IPS-15b (cell line): ENCODE measurements around the gene ABLIM2.
A peak's percentile ranks its signal among the peaks of the same experiment; 100 is the strongest.

Experiments used
- H3K27me3 ChIP-seq: one replicate; pipeline ENCODE4 v1.6.1; 2013; ENCODE audit warnings: low read length; ENCODE audit not compliant: control insufficient read depth, insufficient read depth
- H3K36me3 ChIP-seq: one replicate; pipeline ENCODE4 v1.6.1; 2013; ENCODE audit warnings: low read length; ENCODE audit not compliant: control insufficient read depth, insufficient read depth
- H3K4me1 ChIP-seq: one replicate; pipeline ENCODE4 v1.6.1; 2013; ENCODE audit warnings: mild to moderate bottlenecking, low read length; ENCODE audit not compliant: control insufficient read depth, insufficient read depth
- H3K4me3 ChIP-seq: one replicate; pipeline ENCODE4 v1.5.1; 2013; ENCODE audit warnings: low read depth, low read length
- H3K9ac ChIP-seq: one replicate; pipeline ENCODE4 v1.6.1; 2013; ENCODE audit warnings: low read depth, mild to moderate bottlenecking, low read length
- H3K9me3 ChIP-seq: one replicate; pipeline ENCODE4 v1.6.1; 2013; ENCODE audit warnings: mild to moderate bottlenecking, low read length; ENCODE audit not compliant: control insufficient read depth, insufficient read depth

The ABLIM2 gene

DNA sequence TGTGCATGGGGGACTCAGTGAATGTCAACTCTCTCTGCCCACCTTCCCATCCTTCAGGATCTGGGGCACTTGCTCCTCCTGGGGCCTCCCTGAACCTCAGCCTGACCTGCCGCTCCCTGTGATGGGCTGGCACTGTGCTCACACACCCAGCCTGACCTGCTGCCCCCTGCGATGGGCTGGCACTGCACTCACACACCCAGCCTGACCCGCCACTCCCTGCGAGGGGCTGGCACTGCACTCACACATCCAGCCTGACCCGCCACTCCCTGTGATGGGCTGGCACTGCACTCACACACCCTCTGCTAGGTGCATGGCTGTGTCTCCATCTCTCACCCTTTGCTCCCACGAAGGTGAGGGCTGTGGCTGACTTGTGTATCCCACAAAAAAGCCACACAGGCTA, 103.4 kb downstream of the ABLIM2 start:
- no peaks in the 10 kb centered on the region for H3K27me3 ChIP-seq
- H3K36me3 ChIP-seq = no peaks in the 10 kb centered on the region
- H3K4me3 ChIP-seq = no peak overlapping the region
- peaks cover 5% of the 10 kb centered on the region for H3K4me1 ChIP-seq
- H3K9ac ChIP-seq = no peak overlapping the region
- H3K9me3 ChIP-seq = no peaks in the 10 kb centered on the region

DNA sequence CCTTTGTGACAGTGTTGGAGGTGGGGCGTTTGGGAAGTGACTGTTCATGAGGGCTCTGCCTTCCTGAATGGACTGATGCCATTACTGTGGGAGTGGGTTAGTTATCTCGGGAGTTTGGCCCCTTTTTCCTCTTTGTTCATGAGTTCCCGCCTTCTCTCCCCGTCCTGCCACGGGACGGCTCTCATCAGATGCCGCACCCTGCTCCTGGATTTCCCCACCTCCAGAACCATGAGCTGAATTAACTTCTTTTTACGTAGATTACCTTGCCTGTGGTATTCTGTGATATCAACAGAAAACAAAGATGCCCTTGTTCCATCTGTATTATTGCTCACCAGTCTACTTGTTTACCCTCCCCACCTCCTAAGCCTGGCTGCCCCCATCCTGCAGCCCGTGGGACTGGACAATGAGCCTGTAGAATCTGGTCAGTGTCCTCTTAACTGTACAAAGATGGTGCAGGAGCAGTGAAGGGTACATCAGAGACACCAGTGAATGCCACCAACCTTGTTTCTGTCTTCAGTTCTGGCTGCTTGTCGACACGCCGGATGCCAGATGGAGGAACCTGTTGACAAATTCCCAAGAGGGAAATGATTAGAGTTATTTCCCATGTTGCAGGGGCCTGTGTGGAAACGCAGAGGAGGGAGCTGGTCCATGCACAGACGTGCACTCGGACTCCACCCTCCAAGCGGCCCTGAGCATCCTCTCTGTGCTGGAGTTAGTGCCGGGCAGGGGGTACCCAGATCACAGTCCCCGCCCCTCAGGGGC, 104.7 kb downstream of the ABLIM2 start:
- Histone ChIP-seq H3K36me3 (no peaks in the 10 kb centered on the region), H3K4me1 (peaks cover 12% of the 10 kb centered on the region), H3K27me3 (no peaks in the 10 kb centered on the region)

DNA sequence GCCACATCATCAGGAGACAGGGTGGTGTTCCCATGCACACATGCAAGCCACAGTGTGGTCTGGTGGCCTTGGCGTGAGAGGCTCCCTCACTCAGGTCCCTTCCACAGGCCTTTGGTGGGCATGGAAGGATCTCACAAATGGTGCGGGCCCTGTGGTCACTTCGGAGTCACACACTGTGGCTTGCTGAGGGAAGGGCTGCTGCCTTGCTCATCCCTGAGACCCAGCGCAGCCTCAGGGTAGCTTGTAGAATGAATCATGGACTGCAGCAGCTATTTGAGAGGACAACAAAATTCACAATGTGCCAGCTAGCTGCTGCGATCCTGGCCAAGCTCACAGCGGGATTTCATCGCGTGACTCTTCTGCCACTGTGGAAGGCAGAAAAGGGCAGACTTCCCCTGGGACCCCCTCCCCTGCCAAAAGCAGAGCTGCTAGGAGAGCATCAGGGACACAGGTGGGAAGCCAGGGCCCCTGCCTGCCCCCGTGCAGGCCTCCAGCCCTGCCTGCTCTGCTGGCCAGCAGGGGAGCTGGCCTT, 106.4 kb downstream of the ABLIM2 start:
- Histone ChIP-seq H3K4me3 (no peak overlapping the region), H3K9ac (no peak overlapping the region), H3K4me1 (peaks cover 12% of the 10 kb centered on the region), H3K9me3 (no peaks in the 10 kb centered on the region), H3K27me3 (no peaks in the 10 kb centered on the region), H3K36me3 (no peaks in the 10 kb centered on the region)

More for the DNA sequence above, 104.7 kb downstream of the ABLIM2 start:
- Histone ChIP-seq H3K9me3 (no peaks in the 10 kb centered on the region), H3K9ac (no peak overlapping the region), H3K4me3 (no peak overlapping the region)

DNA sequence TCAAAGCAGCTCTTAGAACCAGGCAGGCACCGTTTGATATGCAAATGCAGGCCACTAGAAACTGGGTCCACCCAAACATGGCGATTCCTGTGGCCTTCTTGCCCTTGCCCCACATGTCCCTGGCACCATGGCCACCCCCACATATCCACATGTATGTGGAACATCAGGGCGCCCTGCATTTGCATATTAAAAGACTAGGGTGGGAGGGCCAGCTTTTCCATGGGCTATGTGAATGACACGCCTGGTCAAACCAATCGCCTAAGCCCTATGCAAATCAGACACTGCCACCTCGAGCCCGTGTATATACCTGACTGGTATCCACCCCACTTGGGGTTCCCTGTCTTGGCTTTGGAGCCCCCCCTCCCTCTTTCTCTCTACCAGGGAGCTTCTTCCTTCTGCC, 107.0 kb downstream of the ABLIM2 start:
- Histone ChIP-seq H3K36me3 (no peaks in the 10 kb centered on the region), H3K9me3 (no peaks in the 10 kb centered on the region), H3K4me1 (peaks cover 12% of the 10 kb centered on the region), H3K4me3 (no peak overlapping the region), H3K27me3 (no peaks in the 10 kb centered on the region), H3K9ac (no peak overlapping the region)

DNA sequence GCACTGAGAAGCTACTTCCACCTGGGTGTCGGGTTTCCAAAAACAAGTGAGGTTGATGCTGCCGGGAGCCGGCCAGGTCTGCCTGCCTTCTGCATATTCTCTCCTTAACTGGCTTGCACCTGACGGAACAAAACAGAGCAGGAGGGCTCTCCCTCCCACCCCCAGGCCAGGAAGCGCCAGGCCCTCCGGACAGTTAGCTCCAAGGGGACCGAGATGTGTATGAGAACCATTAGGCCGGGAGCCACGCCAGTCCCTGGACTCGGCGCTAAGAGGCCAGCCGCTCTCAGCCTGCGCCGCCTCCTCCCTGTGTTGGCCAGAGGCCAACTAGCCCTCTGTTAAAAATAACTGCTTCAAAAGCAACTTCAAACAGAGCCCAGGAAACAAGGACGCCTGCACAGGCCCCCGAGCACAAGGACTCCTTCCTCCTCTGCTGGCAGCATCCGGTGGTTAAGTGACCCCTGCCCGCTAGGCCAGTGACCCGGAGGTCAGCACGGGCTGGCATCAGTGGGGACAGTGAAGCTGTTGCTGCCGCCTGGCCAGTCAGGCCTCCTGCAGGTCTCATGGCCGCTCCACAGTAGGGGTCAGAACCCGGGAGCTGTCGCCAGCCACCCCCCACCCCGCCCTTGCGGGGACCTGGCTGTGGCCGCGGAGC, 107.9 kb downstream of the ABLIM2 start:
- H3K9ac ChIP-seq = peak overlapping the region; percentile 47
- no peaks in the 10 kb centered on the region for H3K27me3 ChIP-seq
- no peak overlapping the region for H3K4me3 ChIP-seq
- no peaks in the 10 kb centered on the region for H3K9me3 ChIP-seq
- H3K36me3 ChIP-seq = no peaks in the 10 kb centered on the region
- peaks cover 12% of the 10 kb centered on the region for H3K4me1 ChIP-seq

DNA sequence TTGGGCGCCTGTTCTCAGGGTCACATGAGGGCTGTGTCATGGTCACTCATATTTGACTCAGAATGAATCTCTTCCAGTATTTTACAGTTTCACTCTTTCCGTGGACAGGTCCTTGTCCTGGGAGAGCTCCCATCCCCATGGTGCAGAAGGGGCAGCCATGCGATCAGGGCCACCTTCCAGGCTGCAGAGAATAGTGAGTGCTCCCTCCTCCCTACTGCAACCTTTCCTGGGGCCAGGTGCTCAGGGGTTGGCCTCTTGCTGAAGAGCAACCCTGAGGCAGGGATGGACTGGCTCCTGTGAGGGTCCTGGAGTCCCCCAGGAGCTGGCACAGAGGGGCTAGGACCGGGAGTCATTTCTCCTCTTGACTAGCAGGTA, 108.4 kb downstream of the ABLIM2 start:
- Histone ChIP-seq H3K4me3 (no peak overlapping the region), H3K9ac (no peak overlapping the region), H3K27me3 (no peaks in the 10 kb centered on the region)

DNA sequence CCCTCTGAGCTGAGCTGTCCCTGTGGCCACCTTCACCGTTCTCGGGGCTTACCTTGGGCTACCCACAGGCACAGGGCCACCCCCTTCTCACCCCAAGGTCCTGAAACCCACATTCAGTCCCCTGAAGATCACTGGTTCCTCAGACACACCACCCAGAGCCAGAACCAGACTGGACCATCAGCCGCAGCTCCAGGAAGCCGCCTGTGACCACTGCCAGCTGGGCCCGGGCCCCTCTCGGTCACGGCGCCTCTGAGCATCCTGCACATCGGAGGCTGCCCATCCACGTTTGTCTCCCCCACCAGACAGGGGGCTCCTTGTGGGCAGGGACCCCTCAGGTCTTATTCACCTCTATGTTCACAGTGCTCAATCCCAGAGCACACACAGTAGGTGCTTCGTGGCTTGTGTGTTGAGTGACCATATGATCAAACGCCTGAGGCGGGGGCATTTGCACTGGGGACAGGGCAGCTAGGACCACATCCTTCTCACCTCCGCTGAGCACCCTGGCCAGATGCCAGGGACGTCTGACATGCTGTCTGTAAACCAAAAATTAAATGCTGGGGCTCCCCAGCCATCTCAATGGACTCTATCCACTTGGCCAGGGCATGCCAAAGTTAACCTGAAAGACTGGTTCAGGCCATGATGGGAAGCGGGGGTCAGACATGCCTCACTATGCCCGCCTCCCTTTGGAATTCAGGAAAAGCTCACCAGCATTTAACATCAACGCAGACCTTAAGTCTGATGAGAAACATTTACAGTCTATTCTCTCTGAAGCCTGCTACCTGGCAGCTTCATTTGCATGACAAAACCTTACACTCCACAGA, 109.5 kb downstream of the ABLIM2 start:
- Histone ChIP-seq H3K27me3 (no peaks in the 10 kb centered on the region), H3K4me3 (no peak overlapping the region), H3K9me3 (no peaks in the 10 kb centered on the region), H3K4me1 (peaks cover 12% of the 10 kb centered on the region), H3K9ac (peak overlapping the region; percentile 8), H3K36me3 (no peaks in the 10 kb centered on the region)

More for the DNA sequence above, 108.4 kb downstream of the ABLIM2 start:
- Histone ChIP-seq H3K36me3 (no peaks in the 10 kb centered on the region), H3K9me3 (no peaks in the 10 kb centered on the region), H3K4me1 (peaks cover 12% of the 10 kb centered on the region)

DNA sequence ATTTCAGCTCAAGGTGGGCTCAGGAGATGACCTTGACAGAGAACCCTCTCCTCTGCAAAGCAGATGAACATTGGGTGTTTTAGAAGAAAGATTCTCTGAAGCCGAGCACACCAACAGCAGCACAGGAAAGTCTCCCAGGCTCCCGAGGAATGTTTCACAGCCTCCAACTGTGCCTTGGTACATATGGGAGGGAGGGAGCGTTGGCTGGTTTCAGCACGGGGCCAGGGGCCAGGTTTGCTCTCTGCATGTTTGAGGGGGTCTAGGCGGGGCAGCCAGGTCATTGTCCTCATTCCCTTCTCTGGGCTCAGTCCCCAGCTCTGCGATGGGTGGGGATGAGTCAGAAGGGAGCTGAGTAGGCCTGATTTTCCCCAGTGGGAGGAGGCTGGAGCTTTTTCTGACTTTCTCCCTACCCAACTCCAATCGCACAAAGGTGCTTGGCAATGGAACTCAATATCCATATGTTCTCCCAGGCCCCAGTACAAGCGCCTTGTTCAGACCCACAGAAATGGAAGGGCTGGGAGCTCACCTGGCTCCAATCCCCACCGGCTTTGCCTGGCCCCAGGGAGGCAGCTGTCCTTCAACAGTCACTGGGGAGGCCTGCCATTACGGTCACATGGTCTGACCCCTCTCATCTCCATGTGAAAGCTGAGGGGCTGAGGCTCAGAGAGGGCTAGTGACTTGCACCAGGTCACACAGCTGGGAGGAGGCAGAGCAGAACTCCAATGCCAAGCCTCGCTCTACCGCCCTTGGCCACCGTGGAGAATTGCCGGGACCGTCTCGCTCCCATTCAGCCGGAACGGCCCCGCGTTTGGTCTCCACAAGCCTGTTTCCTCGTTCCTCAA, 110.6 kb downstream of the ABLIM2 start:
- Histone ChIP-seq H3K9ac (no peak overlapping the region), H3K4me3 (no peak overlapping the region), H3K36me3 (no peaks in the 10 kb centered on the region), H3K4me1 (peaks cover 12% of the 10 kb centered on the region), H3K27me3 (no peaks in the 10 kb centered on the region), H3K9me3 (no peaks in the 10 kb centered on the region)

DNA sequence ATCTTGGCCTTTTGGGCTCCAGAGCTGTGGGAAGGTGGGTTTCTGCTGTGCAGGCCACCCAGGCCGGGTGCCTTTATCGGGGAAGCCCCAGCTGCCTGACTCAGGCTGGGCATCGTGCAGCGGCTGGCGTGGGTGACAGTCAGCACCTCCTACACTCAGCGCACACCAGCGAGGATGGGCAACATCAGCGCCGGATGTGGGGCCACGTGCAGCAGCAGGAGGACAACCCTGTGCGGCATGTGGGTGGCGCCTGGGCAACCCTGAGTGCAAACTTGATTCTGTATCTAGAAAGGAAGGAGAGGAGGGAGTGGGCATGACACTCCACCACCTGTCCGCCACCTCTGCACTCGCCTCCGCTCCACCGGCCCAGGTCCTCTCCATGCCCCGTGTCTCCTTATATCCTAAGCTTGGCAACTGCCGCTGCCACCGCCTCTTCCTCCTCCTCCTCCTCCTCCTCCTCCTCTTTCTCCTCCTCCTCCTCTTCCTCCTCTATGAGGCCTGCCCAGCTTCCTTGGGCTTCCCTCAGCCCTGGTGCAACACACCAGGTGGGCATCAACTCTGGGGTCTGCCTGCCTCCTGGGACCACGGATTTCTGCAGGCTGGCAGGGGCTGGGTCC, 111.6 kb downstream of the ABLIM2 start:
- no peak overlapping the region for H3K4me3 ChIP-seq
- peaks cover 12% of the 10 kb centered on the region for H3K4me1 ChIP-seq
- no peaks in the 10 kb centered on the region for H3K9me3 ChIP-seq
- H3K9ac ChIP-seq = no peak overlapping the region
- no peaks in the 10 kb centered on the region for H3K27me3 ChIP-seq
- no peaks in the 10 kb centered on the region for H3K36me3 ChIP-seq

DNA sequence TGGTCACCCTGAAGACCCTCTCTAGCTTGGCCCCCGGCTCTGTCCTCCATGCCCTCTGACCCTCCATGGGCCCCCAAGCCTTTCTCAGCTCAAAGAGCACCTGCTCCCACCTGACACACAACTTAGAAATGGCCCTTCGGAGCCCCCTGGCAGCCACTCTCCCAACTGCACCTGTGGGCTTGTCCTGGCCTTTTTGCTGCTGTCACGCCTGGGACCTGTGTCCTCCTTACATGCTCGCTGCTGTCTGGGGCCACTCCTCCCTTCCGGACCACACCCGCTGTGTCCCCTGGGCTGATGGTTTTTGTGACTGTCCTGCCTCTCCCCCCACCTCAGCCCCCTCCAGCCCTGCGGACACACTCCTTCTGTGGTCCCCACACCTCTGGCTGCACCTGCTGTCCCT, 112.7 kb downstream of the ABLIM2 start:
- Histone ChIP-seq H3K4me3 (no peak overlapping the region), H3K4me1 (peaks cover 12% of the 10 kb centered on the region), H3K9ac (no peak overlapping the region), H3K27me3 (no peaks in the 10 kb centered on the region), H3K36me3 (no peaks in the 10 kb centered on the region), H3K9me3 (no peaks in the 10 kb centered on the region)

DNA sequence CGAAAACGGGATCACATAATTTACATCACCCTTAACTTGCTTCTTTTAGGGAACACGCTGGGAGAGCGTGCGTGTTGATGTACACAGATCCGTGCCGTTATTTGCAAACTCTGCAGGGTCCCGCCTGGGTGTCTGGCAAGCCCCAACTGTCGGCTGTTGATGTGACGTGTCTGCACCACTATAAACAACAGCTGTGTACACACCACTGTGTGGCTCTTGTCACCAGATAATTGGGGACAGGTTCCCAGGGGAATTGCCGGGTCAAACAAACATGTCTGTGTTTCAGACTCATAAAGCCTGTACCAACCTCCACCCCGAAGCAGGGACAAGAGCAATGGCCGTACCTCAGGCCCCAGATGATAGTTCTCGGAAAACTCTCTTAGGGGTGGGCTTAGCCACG, 113.9 kb downstream of the ABLIM2 start:
- no peak overlapping the region for H3K9ac ChIP-seq
- H3K4me3 ChIP-seq = no peak overlapping the region
- no peaks in the 10 kb centered on the region for H3K9me3 ChIP-seq
- H3K27me3 ChIP-seq = no peaks in the 10 kb centered on the region
- peaks cover 3% of the 10 kb centered on the region for H3K4me1 ChIP-seq
- no peaks in the 10 kb centered on the region for H3K36me3 ChIP-seq
